BLaER1 treated with 17β-estradiol and CSF1 and Interleukin-3, amounts not matched to agents 10 nM and 100 nM (cell line): Measurements from ENCODE around the gene PHF19.
A peak's percentile ranks its signal among the peaks of the same experiment; 100 is the strongest.

Experiments
- H3K27ac ChIP-seq, 11 experiments: shearing (Covaris generic); formaldehyde crosslinking; 2 replicates each; pipeline ENCODE4 v1.8.1; 2022
- H3K27me3 ChIP-seq, 11 experiments: shearing (Covaris generic); formaldehyde crosslinking; 2 replicates each; pipeline ENCODE4 v1.8.1; 2022
- H3K36me3 ChIP-seq, 11 experiments: shearing (Covaris generic); formaldehyde crosslinking; 2 replicates each; pipeline ENCODE4 v1.8.1; 2022
- H3K4me1 ChIP-seq, 10 experiments: shearing (Covaris generic); formaldehyde crosslinking; 2 replicates each; pipeline ENCODE4 v1.8.1; 2022
- H3K4me2 ChIP-seq, 11 experiments: shearing (Covaris generic); formaldehyde crosslinking; 2 replicates each; pipeline ENCODE4 v1.8.1; 2022
- H3K4me3 ChIP-seq, 10 experiments: shearing (Covaris generic); formaldehyde crosslinking; 2 replicates each; pipeline ENCODE4 v1.8.1; 2022
- H3K9ac ChIP-seq, 11 experiments: shearing (Covaris generic); formaldehyde crosslinking; 2 replicates each; pipeline ENCODE4 v1.8.1; 2022
- H3K9me3 ChIP-seq, 11 experiments: shearing (Covaris generic); formaldehyde crosslinking; replicated peaks in 1 of 11; 2 replicates each; pipeline ENCODE4 v1.8.1; 2022
- H4K20me1 ChIP-seq, 11 experiments: shearing (Covaris generic); formaldehyde crosslinking; 2 replicates each; pipeline ENCODE4 v1.8.1; 2022
- Cebpa-rat ChIP-seq, 11 experiments: shearing (Covaris generic); IDR thresholded peaks; 2 replicates each; pipeline ENCODE4 v1.8.1; 2022

Gene PHF19

DNA sequence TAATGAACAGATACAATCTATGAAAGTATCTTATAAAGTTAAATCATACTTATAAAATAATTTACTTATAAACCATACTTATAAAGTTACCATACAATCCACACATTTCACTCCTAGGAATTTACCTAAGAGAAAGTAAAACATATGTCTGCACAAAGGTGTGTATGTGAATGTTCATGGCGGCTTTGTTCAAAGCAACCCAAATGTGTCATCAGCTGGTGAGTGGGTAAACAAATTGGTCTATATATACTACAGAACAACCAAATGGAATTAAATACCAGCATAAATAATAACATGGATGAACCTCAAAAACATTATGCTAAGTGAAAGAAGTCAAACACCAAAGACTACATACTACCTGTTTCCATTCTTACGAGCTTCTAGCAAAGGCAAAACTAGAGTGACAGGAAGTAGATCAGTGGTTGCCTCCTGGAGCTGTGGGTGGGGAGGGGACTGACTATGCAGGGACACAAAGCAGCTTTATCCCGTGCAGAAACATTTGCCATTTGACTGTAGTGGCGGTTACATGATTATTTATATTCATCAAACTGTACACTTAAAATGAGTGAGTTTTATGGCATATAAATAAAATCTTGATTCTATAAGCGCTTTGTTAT lies 39.0 kb upstream of the PHF19 start:
- no peak overlapping the region for H3K9ac ChIP-seq
- no peaks in the 10 kb centered on the region for H3K27me3 ChIP-seq
- peaks cover 12 to 23% (median 17%) of the 10 kb centered on the region in 10 experiments; a peak in 19 of 20 replicates for H3K4me1 ChIP-seq
- H4K20me1 ChIP-seq: no peaks in the 10 kb centered on the region
- no peak overlapping the region for H3K27ac ChIP-seq
- peaks cover 0 to 12% (median 0%) of the 10 kb centered on the region in 11 experiments; a peak in 4 of 22 replicates for H3K36me3 ChIP-seq
- TF ChIP-seq Cebpa-rat (IDR thresholded peaks at IDR 0.05): no peak
- no peak overlapping the region for H3K4me2 ChIP-seq
- H3K9me3 ChIP-seq: peaks cover 0 to 6% (median 0%) of the 10 kb centered on the region in 11 experiments; a peak in 4 of 22 replicates
- H3K4me3 ChIP-seq: no peak overlapping the region

DNA sequence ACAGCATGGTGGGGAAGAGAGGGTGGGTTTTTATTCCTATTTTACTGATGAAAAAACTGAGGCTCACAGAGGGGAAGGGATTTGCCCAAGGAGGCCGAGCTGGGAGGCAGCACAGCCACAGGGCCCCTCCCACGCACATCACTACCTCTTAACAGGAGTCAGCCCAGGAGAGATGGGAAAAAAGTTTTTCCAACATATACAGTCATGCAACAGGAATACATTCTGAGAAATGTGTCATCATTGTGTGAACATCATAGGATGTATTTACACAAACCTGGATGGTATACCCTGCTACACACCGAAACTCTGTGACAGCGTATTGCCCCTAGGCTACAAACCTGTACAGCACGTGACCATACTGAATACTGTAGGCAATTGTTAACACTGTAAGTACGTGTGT lies 38.0 kb upstream of the PHF19 start:
- H3K4me3 ChIP-seq: no peak overlapping the region
- peaks cover 0 to 14% (median 0%) of the 10 kb centered on the region in 11 experiments; a peak in 4 of 22 replicates for H3K36me3 ChIP-seq
- H3K9me3 ChIP-seq: peaks cover 0 to 6% (median 0%) of the 10 kb centered on the region in 11 experiments; a peak in 4 of 22 replicates
- no peak for TF ChIP-seq Cebpa-rat (IDR thresholded peaks at IDR 0.05)
- no peaks in the 10 kb centered on the region for H3K27me3 ChIP-seq
- no peaks in the 10 kb centered on the region for H4K20me1 ChIP-seq
- H3K4me2 ChIP-seq: no peak overlapping the region
- H3K4me1 ChIP-seq: peaks cover 9 to 20% (median 12%) of the 10 kb centered on the region in 10 experiments
- H3K27ac ChIP-seq: no peak overlapping the region
- no peak overlapping the region for H3K9ac ChIP-seq

DNA sequence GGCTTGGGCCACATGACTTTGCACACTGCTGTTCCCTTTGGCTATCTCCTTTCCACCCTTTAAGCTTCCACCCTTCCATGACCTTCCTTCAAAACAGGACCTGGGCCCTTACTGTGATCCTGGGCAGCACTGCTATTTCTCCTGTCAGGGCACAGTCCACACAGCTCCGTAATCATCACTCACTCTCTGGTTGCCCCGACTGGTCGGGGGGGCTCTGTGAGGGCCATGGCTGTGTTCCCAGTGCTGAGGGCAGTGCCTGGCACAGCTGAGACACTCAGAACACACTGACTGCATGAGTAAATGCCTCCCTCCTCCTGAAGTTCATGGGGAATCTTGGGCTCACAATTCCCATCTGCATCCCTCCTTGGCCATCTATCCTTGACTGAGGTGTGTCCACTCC lies 37.4 kb upstream of the PHF19 start:
- H3K4me1 ChIP-seq: peaks cover 11 to 20% (median 13%) of the 10 kb centered on the region in 10 experiments
- no peak overlapping the region for H3K4me3 ChIP-seq
- no peak overlapping the region for H3K9ac ChIP-seq
- no peaks in the 10 kb centered on the region for H3K27me3 ChIP-seq
- TF ChIP-seq Cebpa-rat (IDR thresholded peaks at IDR 0.05): no peak
- H3K36me3 ChIP-seq: peaks cover 0 to 14% (median 0%) of the 10 kb centered on the region in 11 experiments; a peak in 4 of 22 replicates
- H3K27ac ChIP-seq: no peak overlapping the region
- peaks cover 0 to 6% (median 0%) of the 10 kb centered on the region in 11 experiments; a peak in 4 of 22 replicates for H3K9me3 ChIP-seq
- no peak overlapping the region for H3K4me2 ChIP-seq
- no peaks in the 10 kb centered on the region for H4K20me1 ChIP-seq

DNA sequence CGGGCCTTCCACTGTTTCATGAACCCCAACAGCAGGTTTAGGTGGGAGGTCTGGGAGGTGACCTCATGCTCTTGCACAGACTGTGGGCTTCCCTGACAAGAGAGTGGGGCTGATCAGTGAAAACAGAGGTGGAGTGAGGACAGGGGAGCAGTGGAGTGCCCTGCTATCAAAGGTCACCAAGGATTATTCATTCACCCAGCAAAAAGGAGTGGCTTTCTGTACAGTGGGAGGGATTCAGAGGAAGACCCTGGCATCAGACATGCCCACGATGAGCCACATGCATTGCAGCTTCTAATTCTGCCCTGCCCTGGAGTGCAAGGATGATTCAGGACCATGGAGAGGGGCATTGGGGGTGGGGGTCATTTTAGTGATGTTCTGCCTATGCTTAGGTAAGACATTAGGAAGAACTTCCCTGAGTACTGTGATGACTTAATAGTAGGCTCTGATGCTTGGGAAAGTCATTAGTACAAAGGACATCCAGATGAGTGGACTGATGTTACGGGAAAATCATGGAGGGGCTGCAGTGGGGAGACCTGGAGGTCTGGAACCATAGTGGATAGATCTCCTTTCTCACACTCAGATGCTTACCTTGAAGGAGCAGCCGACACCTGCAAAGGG lies 36.8 kb upstream of the PHF19 start:
- H3K36me3 ChIP-seq: peaks cover 0 to 14% (median 0%) of the 10 kb centered on the region in 11 experiments; a peak in 4 of 22 replicates
- H3K4me1 ChIP-seq: peaks cover 11 to 20% (median 14%) of the 10 kb centered on the region in 10 experiments
- no peak overlapping the region for H3K4me2 ChIP-seq
- H3K4me3 ChIP-seq: no peak overlapping the region
- H3K9ac ChIP-seq: no peak overlapping the region
- H3K9me3 ChIP-seq: peaks cover 0 to 6% (median 0%) of the 10 kb centered on the region in 11 experiments; a peak in 4 of 22 replicates
- no peak for TF ChIP-seq Cebpa-rat (IDR thresholded peaks at IDR 0.05)
- H3K27ac ChIP-seq: no peak overlapping the region
- no peaks in the 10 kb centered on the region for H4K20me1 ChIP-seq
- no peaks in the 10 kb centered on the region for H3K27me3 ChIP-seq

DNA sequence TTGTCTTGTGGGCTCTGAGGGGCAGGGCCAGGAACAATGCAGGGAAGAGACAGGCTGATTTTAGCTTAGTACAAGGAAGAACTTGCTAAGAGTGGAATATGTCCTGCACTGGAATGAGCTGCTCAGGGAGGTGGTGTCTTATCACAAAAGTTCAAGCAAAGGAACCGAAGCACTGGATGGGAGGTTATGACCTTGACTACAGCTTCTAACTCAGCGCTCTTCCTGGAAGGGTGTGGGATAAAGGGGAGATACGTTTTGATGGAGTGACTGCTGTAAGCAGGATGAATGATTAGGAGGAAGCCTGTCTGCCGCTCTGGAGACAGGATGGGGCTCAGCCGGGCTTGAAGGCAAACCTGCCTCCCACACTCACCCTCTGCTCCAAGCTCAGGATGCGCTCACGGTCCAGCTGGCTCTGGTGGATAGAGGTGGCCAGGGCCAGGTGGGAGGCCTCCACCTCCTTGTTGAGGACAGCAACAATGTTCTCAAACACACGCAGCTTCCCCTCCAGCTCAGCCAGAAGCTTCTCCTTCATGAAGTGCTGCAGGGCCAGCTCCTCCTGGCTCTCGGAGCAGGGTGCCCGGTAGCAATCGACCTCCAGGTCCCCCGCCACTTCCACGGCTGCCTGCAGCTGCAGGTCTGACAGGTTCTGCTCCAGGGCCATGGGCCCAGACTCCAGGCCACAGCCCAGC lies 36.1 kb upstream of the PHF19 start:
- Histone ChIP-seq H3K36me3 (peaks cover 0 to 14% (median 0%) of the 10 kb centered on the region in 11 experiments; a peak in 4 of 22 replicates), H3K27ac (no peak overlapping the region), H3K4me3 (no peak overlapping the region), H3K27me3 (no peaks in the 10 kb centered on the region), H3K9ac (no peak overlapping the region), H3K4me2 (no peak overlapping the region), H3K4me1 (peaks cover 11 to 20% (median 14%) of the 10 kb centered on the region in 10 experiments), H3K9me3 (peaks cover 0 to 6% (median 0%) of the 10 kb centered on the region in 11 experiments; a peak in 4 of 22 replicates), H4K20me1 (no peaks in the 10 kb centered on the region)
- TF ChIP-seq Cebpa-rat (IDR thresholded peaks at IDR 0.05): no peak

DNA sequence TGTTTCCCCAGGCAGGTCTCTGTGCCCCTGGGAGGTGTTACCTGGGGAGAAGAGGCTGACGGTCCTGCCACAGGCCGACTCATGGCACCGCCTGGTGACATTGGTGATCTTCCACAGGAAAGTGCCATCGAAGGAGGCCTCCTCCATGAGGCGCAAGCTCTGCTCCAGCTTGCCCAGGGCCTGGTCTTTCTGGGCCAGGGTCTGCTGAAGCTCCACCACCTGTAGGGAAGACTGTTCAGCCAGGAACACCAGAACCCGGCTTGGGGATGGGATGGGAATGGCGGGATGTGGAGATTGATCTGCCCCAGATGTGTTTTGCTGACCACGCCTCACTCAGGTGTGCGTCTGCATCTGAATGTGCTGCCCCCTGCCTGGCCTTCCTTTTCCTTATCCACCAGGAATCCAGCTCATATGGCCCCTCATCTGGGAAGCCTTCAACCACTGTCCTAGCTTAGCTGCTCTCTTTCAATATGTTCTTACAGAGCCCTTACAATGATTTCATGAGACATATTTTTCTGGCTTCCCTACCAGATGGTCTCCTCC lies 34.4 kb upstream of the PHF19 start:
- no peak overlapping the region for H3K9ac ChIP-seq

DNA sequence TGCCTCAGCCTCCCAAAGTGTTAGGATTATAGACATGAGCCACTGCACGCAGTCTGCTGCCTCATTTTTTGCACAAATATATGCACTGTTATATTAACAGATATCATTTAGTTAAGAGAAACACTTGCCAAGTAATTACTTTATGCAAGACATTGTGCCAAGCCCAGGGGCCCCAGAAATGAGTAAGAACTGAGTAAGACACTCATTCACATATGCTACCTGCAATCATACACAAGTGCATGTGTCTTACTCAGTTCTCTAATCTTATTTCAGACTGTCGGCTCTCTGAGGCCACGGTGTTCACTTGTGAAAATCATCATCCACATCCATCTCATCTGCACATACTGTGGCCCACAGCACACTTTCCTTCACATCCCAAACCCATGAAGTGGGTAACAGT lies 33.7 kb upstream of the PHF19 start:
- Histone ChIP-seq H3K4me3 (no peak overlapping the region), H3K9me3 (no peaks in the 10 kb centered on the region), H3K27me3 (no peaks in the 10 kb centered on the region), H3K4me2 (peak overlapping the region in 9 of 11 experiments; percentile 27 to 88 (median 69); a peak in 11 of 22 replicates), H3K27ac (no peak overlapping the region), H4K20me1 (no peaks in the 10 kb centered on the region), H3K9ac (no peak overlapping the region), H3K36me3 (peaks cover 0 to 8% (median 0%) of the 10 kb centered on the region in 11 experiments; a peak in 3 of 22 replicates), H3K4me1 (peaks cover 15 to 27% (median 24%) of the 10 kb centered on the region in 10 experiments)
- TF ChIP-seq Cebpa-rat (IDR thresholded peaks at IDR 0.05): no peak

More for the DNA sequence above, 34.4 kb upstream of the PHF19 start:
- TF ChIP-seq Cebpa-rat (IDR thresholded peaks at IDR 0.05): no peak
- peaks cover 14 to 20% (median 17%) of the 10 kb centered on the region in 10 experiments for H3K4me1 ChIP-seq
- no peak overlapping the region; a peak in 1 of 22 replicates for H3K4me2 ChIP-seq
- peaks cover 0 to 8% (median 0%) of the 10 kb centered on the region in 11 experiments; a peak in 3 of 22 replicates for H3K36me3 ChIP-seq
- H3K4me3 ChIP-seq: no peak overlapping the region
- no peak overlapping the region for H3K27ac ChIP-seq
- H4K20me1 ChIP-seq: no peaks in the 10 kb centered on the region
- H3K9me3 ChIP-seq: no peaks in the 10 kb centered on the region
- no peaks in the 10 kb centered on the region for H3K27me3 ChIP-seq

DNA sequence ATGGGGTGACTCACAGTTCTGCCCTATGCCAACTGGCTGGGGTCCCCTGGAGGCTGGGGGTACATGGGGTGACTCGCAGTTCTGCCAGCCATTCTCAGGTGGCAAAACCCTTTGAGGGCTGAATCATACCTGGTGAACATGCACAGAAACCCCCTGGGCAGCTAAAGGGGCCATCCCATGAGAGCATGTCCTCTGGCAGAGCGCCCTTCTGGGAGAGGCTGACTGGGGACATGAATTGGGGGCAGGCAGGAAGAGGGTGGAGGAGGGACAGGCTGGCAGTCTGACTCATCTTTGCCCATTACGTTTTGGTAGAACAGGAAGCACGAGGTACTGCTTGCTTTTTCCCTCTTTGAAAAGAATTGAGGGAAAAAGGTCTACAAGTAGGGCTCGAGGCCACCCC lies 32.9 kb upstream of the PHF19 start:
- Histone ChIP-seq H3K4me1 (peaks cover 15 to 34% (median 31%) of the 10 kb centered on the region in 10 experiments), H3K27me3 (no peaks in the 10 kb centered on the region), H3K36me3 (peaks cover 0 to 8% (median 0%) of the 10 kb centered on the region in 11 experiments; a peak in 3 of 22 replicates), H3K4me3 (no peak overlapping the region), H3K27ac (peak overlapping the region in 7 of 11 experiments; percentile 2 to 37 (median 9); a peak in 5 of 22 replicates), H4K20me1 (no peaks in the 10 kb centered on the region), H3K9ac (no peak overlapping the region), H3K4me2 (peak overlapping the region; percentile 27 to 88 (median 69)), H3K9me3 (no peaks in the 10 kb centered on the region)
- no peak for TF ChIP-seq Cebpa-rat (IDR thresholded peaks at IDR 0.05)
